BJ (cell line): ENCODE measurements around the gene S100A5. TPM values are rescaled to one million over a fixed set of nuclear protein-coding genes. Genes with fewer than 3 reads are reported as not detected.
"Not testable (repeated sequence)": the region's sequence is repeated elsewhere in the genome, so short reads cannot be mapped to it uniquely, and the experiment has no call there.

Experiments used
- CTCF ChIA-PET: fragments of 350-600 bp; formaldehyde crosslinking; extraction: SDS; loops from one replicate; lab custom pipeline; 2021; ENCODE audit warnings: antibody characterized with exemption, inconsistent platforms; lab: Yijun Ruan, JAX
- POLR2A ChIA-PET: fragments of 300-600 bp; sonication (Branson Sonifier 250); formaldehyde crosslinking; extraction: SDS; loops from one replicate; lab custom pipeline; 2021; ENCODE audit warnings: antibody characterized with exemption; lab: Charles Lee
- DNase-seq: peaks from one replicate; pipeline ENCODE4 v3.0.0-alpha.2; 2011; ENCODE audit warnings: low read depth
- H3K27me3 ChIP-seq: 2 replicates; pipeline ENCODE4 v1.6.0; 2011; ENCODE audit warnings: low read length; ENCODE audit not compliant: control insufficient read depth, insufficient read depth
- H3K36me3 ChIP-seq: 2 replicates; pipeline ENCODE4 v1.5.1; 2011; ENCODE audit warnings: low read length; ENCODE audit not compliant: control insufficient read depth, insufficient read depth
- H3K4me3 ChIP-seq: 2 replicates; pipeline ENCODE4 v1.5.1; 2011; ENCODE audit warnings: low read depth, mild to moderate bottlenecking, control low read depth, low read length
- CTCF ChIP-seq: IDR thresholded peaks from 2 replicates; pipeline ENCODE4 v1.5.1; 2011; ENCODE audit warnings: low read depth, mild to moderate bottlenecking, control low read depth, inconsistent platforms, low read length, moderate library complexity; ENCODE audit not compliant: insufficient read depth
- polyA plus RNA-seq: library from polyadenylated mRNA; depleted of rRNA; stranded (reverse); fragments of >200 nt; gene quantifications from 2 replicates; pipeline ENCODE4 v1.2.3, GENCODE V29; 2011

S100A5 gene
- polyA plus RNA-seq, 1 experiment: 0.28 TPM

DNA sequence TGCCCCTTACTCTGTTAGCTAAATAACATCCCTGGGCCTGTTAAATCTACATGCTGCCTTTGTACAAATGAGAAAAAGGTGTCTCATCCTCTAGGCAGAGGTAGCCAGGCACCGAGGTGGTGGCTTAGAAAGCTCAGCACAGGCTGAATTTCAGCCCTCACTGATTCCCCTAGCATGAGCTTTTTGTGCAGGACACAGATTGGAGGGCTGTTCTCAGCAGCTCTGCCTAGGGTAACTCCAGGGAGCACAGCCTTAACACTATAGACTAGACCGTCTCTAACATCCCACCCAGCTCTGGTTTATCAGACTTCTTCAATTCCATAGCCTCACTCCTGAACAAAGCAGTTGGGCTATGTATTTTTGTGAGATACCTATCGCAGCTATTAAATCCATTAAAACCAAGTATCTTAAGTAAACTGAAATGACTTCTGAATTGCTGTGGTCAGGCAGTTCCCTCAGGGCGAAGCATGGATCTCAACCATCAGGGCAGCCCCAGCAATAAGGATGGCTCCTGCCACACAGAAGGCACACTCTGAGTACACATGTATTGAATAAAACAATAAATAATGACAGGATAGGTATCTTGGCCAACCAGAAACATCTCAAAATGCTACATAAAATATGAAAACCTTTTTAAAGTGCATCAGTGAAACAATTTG is 19.8 kb downstream of the S100A5 start:
- ChIA-PET POLR2A (no interaction called here), CTCF (interaction anchor here (0.8 to 5.1 kb wide), 10 partner anchors 10 to 97 kb away, joined by 3 to 38 read pairs (median 6); partner anchors contain the start of gene S100A6)
- Histone ChIP-seq H3K36me3 (no peaks in the 10 kb centered on the region), H3K27me3 (no peaks in the 10 kb centered on the region), H3K4me3 (no peak overlapping the region)
- TF ChIP-seq CTCF: no peak
- no peak for DNase-seq

GRCh38 chr1:153520137-153520691 is 20.5 kb downstream of the S100A5 start:
- POLR2A ChIA-PET: interaction anchor here (0.5 kb wide), 1 partner anchor 11 kb away, joined by 5 read pairs; no protein-coding TSS in a partner anchor
- not testable (repeated sequence) for H3K4me3 ChIP-seq, H3K27me3 ChIP-seq, H3K36me3 ChIP-seq, DNase-seq
- CTCF ChIA-PET: interaction anchor here (0.8 to 5.1 kb wide), 7 partner anchors 9 to 52 kb away, joined by 3 to 38 read pairs (median 7); partner anchors contain the start of gene S100A6

DNA sequence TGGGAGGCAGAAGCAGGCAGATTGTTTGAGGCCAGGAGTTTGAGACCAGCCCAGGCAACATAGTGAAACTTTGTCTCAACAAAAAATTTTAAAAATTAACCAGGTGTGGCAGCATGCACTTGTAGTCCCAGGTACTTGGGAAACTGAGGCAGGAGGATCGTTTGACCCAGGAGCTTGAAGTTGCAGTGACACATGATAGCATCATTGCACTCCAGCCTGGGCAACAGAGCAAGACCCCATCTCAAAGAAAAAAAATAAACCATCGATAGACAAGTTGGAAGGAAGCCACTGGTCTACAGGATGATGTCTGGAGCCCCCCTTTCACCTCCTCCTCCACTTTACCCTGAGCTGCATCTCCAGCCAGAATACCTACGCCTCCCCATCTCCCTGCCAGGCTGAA is 21.5 kb downstream of the S100A5 start:
- no peak for TF ChIP-seq CTCF
- Histone ChIP-seq H3K4me3 (no peak overlapping the region), H3K36me3 (no peaks in the 10 kb centered on the region), H3K27me3 (no peaks in the 10 kb centered on the region)
- CTCF ChIA-PET: interaction anchor here (0.8 to 5.1 kb wide), 3 partner anchors 9 to 51 kb away, joined by 3 to 38 read pairs (median 7); no protein-coding TSS in a partner anchor
- no peak for DNase-seq
- POLR2A ChIA-PET: no interaction called here

- ChIA-PET POLR2A (no interaction called here), CTCF (interaction anchor here (2.2 to 11.1 kb wide), 3 partner anchors 17 to 102 kb away, joined by 7 to 223 read pairs (median 13); no protein-coding TSS in a partner anchor)
- H3K27me3 ChIP-seq: no peaks in the 10 kb centered on the region
- H3K4me3 ChIP-seq: no peak overlapping the region
- TF ChIP-seq CTCF: no peak
- DNase-seq: no peak
- no peaks in the 10 kb centered on the region for H3K36me3 ChIP-seq
Observed at GRCh38 chr1:153515504-153516394, 25.0 kb downstream of the S100A5 start.

DNA sequence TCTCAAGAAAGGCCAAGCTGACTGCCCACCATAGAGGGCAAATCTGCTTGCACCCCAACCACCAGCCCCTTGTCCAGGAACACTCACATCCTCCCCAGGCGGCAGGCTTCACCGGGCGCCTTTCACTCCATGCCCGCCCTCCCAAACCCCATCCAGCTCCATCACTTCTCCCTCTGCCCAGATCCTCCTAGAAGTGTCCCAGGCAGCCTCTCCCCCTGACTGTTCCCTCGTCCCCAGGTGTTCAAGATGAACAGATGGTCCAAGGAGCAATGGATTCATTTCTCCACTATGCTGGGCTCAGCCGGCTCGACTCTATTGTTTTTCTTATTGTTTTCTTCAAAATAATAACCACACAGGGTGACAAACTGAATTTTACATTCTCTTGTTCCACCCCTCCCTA is 27.1 kb downstream of the S100A5 start:
- no peaks in the 10 kb centered on the region for H3K27me3 ChIP-seq
- TF ChIP-seq CTCF: no peak
- DNase-seq: no peak
- CTCF ChIA-PET: interaction anchor here (1.2 to 11.1 kb wide), 3 partner anchors 11 to 103 kb away, joined by 3 to 223 read pairs (median 45); partner anchors contain the start of gene S100A14
- no peak overlapping the region for H3K4me3 ChIP-seq
- no peaks in the 10 kb centered on the region for H3K36me3 ChIP-seq
- POLR2A ChIA-PET: no interaction called here
